OCI-LY7 (cell line): Measurements from ENCODE around the gene DTNA.

Source experiments
- EZH2phosphoT487 ChIP-seq: fragments of 200-600 bp; sonication (generic); IDR thresholded peaks from 2 replicates; pipeline ENCODE4 v1.6.1; 2018; ENCODE audit warnings: low read depth, borderline replicate concordance, mild to moderate bottlenecking, mixed run types, antibody characterized with exemption, low read length, moderate library complexity, mixed read lengths
- TF ChIP-seq, protein P1 (sequence below): fragments of 200-600 bp; sonication (generic); conservative IDR thresholded peaks from 2 replicates; pipeline ENCODE4 v1.5.1; 2014; ENCODE audit warnings: mild to moderate bottlenecking, antibody characterized with exemption, low read length, moderate library complexity, mixed read lengths

DNA sequence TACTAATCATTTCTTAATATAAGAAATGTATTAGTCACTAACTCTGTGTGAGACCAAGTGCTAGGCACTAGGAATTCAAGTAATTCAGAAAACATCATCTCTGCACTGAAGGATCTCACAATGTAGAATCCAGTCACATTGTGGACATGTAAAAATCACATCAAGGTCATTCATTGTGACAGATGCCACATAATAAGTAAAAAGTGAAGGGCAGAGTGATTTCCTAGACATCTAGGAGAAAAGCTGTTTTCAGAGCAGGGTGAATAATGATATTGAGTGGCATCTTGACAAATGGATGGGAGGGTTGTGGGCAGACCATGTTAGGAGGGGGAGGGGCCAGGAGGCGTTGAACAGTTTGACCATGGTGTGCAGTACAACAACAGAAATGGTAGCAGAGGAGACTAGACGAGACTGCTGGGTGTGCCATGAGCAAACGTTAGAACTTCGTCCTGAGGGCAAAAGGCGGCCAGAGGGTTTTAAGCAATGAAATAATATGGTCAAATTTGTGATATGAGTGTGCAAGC is 93.8 kb downstream of the DTNA start:
- TF ChIP-seq, protein P1, sequence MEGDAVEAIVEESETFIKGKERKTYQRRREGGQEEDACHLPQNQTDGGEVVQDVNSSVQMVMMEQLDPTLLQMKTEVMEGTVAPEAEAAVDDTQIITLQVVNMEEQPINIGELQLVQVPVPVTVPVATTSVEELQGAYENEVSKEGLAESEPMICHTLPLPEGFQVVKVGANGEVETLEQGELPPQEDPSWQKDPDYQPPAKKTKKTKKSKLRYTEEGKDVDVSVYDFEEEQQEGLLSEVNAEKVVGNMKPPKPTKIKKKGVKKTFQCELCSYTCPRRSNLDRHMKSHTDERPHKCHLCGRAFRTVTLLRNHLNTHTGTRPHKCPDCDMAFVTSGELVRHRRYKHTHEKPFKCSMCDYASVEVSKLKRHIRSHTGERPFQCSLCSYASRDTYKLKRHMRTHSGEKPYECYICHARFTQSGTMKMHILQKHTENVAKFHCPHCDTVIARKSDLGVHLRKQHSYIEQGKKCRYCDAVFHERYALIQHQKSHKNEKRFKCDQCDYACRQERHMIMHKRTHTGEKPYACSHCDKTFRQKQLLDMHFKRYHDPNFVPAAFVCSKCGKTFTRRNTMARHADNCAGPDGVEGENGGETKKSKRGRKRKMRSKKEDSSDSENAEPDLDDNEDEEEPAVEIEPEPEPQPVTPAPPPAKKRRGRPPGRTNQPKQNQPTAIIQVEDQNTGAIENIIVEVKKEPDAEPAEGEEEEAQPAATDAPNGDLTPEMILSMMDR, result no peak
- TF ChIP-seq EZH2phosphoT487, result no peak
